HCT116 (cell line): Measurements from ENCODE around the gene GBF1. TPM values are rescaled to one million over a fixed set of nuclear protein-coding genes. Genes with fewer than 3 reads are reported as not detected.

Source experiments
- ATAC-seq: fragments of 200-7000 bp; cut with Tn5 transposase; 2 replicates; pipeline ENCODE4 v1.9.1; 2020; ENCODE audit warnings: mild to moderate bottlenecking, moderate library complexity
- BruUV-seq: library from RNA; stranded (reverse); fragments of 400-500 nt; replicated peaks from 2 replicates; lab custom pipeline; 2021; lab: Mats Ljungman, UMichigan
- CTCF ChIA-PET: fragments of 300-600 bp; sonication (Branson Sonifier 250); formaldehyde crosslinking; loops from one replicate; lab custom pipeline; 2021; ENCODE audit warnings: antibody characterized with exemption; lab: Charles Lee
- POLR2A ChIA-PET: fragments of 300-600, 350-600 bp; sonication (Branson Sonifier 250); formaldehyde crosslinking; loops from one replicate; lab custom pipeline; 2021; ENCODE audit warnings: antibody characterized with exemption; lab: Charles Lee
- RAD21 ChIA-PET, 2 experiments: fragments of 300-600 bp; sonication (Branson Sonifier 250); formaldehyde crosslinking; loops; one replicate each; lab custom pipeline; 2023; ENCODE audit warnings: low total read pairs in 2 of 2; ENCODE audit not compliant: uncharacterized antibody in 2 of 2, unreplicated experiment in 2 of 2, low non-redundant PET in 1 of 2; lab: Charles Lee
- DNase-seq: peaks from one replicate; pipeline ENCODE4 v3.0.0-alpha.2; 2010; ENCODE audit warnings: low read depth, low spot score
- H2AFZ ChIP-seq: fragments of 200-600 bp; shearing (Covaris generic), sonication (generic); 2 replicates; pipeline ENCODE4 v1.6.1; 2017; ENCODE audit warnings: low read depth, mixed run types, mixed read lengths, antibody characterized with exemption, low read length; ENCODE audit not compliant: poor library complexity, severe bottlenecking
- H3K27ac ChIP-seq: 2 replicates; pipeline ENCODE4 v1.5.1; 2012; ENCODE audit warnings: low read depth, low read length
- H3K27me3 ChIP-seq: fragments of 200-600 bp; sonication (generic); 2 replicates; pipeline ENCODE4 v1.6.1; 2016; ENCODE audit warnings: mixed run types, low read length, mixed read lengths; ENCODE audit not compliant: insufficient read depth
- H3K36me3 ChIP-seq, 2 experiments: fragments of 200-500 bp in 1 of 2; fragments of 200-600 bp in 1 of 2; sonication (Bioruptor generic) in 1 of 2; sonication (generic) in 1 of 2; 2 replicates each; pipeline versions ENCODE4 v1.5.1 to v1.6.1; 2014 to 2016; ENCODE audit warnings: low read length in 2 of 2, inconsistent platforms in 1 of 2, mixed read lengths in 1 of 2, mixed run types in 1 of 2; ENCODE audit not compliant: insufficient read depth in 2 of 2, control insufficient read depth in 1 of 2
- H3K4me1 ChIP-seq, 2 experiments: fragments of 200-600 bp in 1 of 2; sonication (generic) in 1 of 2; 2 replicates each; pipeline versions ENCODE4 v1.5.1 to v1.6.1; 2012 to 2017; ENCODE audit warnings: low read length in 2 of 2, inconsistent platforms in 1 of 2, mild to moderate bottlenecking in 1 of 2, mixed read lengths in 1 of 2, mixed run types in 1 of 2, moderate library complexity in 1 of 2; ENCODE audit not compliant: insufficient read depth in 2 of 2, control insufficient read depth in 1 of 2
- H3K4me2 ChIP-seq: fragments of 200-600 bp; sonication (generic); 2 replicates; pipeline ENCODE4 v1.6.1; 2017; ENCODE audit warnings: mixed run types, low read length, mixed read lengths
- H3K4me3 ChIP-seq, 2 experiments: fragments of 200-600 bp in 1 of 2; sonication (generic) in 1 of 2; replicated peaks in 1 of 2; 2 replicates each; pipeline ENCODE4 v1.5.1; 2011 to 2016; ENCODE audit warnings: low read length in 2 of 2, control low read depth in 1 of 2, low read depth in 1 of 2, mild to moderate bottlenecking in 1 of 2, mixed read lengths in 1 of 2, mixed run types in 1 of 2
- H3K79me2 ChIP-seq: fragments of 200-600 bp; sonication (generic); 2 replicates; pipeline ENCODE4 v1.6.1; 2017; ENCODE audit warnings: mild to moderate bottlenecking, mixed run types, low read length, moderate library complexity, mixed read lengths; ENCODE audit not compliant: insufficient read depth
- H3K9ac ChIP-seq: fragments of 200-600 bp; sonication (generic); 2 replicates; pipeline ENCODE4 v1.6.1; 2016; ENCODE audit warnings: low read length, mixed read lengths
- H3K9me2 ChIP-seq: fragments of 200-600 bp; sonication (generic), shearing (Covaris generic); 2 replicates; pipeline ENCODE4 v1.6.1; 2017; ENCODE audit warnings: mixed run types, mild to moderate bottlenecking, moderate library complexity; ENCODE audit not compliant: insufficient read depth
- H3K9me3 ChIP-seq, 2 experiments: fragments of 200-500 bp in 1 of 2; fragments of 200-600 bp in 1 of 2; sonication (Bioruptor generic) in 1 of 2; sonication (generic) in 1 of 2; 2 replicates each; pipeline ENCODE4 v1.6.1; 2014 to 2017; ENCODE audit warnings: low read length in 2 of 2, mixed read lengths in 2 of 2, inconsistent platforms in 1 of 2, low read depth in 1 of 2, mild to moderate bottlenecking in 1 of 2, mixed run types in 1 of 2, moderate library complexity in 1 of 2; ENCODE audit not compliant: control insufficient read depth in 1 of 2, insufficient read depth in 1 of 2
- H4K20me1 ChIP-seq: fragments of 200-600 bp; sonication (generic), shearing (Covaris generic); 2 replicates; pipeline ENCODE4 v1.6.1; 2017; ENCODE audit warnings: mixed run types, mild to moderate bottlenecking, moderate library complexity; ENCODE audit not compliant: insufficient read depth
- ATF3 ChIP-seq: IDR thresholded peaks from 2 replicates; pipeline ENCODE4 v1.6.1; 2012
- CBX3 ChIP-seq: IDR thresholded peaks from 2 replicates; pipeline ENCODE4 v1.6.1; 2012; ENCODE audit warnings: low read depth
- ELF1 ChIP-seq: IDR thresholded peaks from 2 replicates; pipeline ENCODE4 v1.6.1; 2012; ENCODE audit warnings: low read depth, borderline replicate concordance
- EZH2 ChIP-seq: fragments of 200-600 bp; sonication (generic); IDR thresholded peaks from 2 replicates; pipeline ENCODE4 v1.6.1; 2017; ENCODE audit warnings: antibody characterized with exemption, mixed run types
- JUND ChIP-seq: IDR thresholded peaks from 2 replicates; pipeline ENCODE4 v1.6.1; 2012
- POLR2A ChIP-seq: IDR thresholded peaks from 2 replicates; pipeline ENCODE4 v1.7.0; 2011; ENCODE audit warnings: borderline replicate concordance; ENCODE audit not compliant: insufficient read depth, insufficient read length; ENCODE audit errors: extremely low read depth
- POLR2AphosphoS5 ChIP-seq: IDR thresholded peaks from 2 replicates; pipeline ENCODE4 v1.6.1; 2011; ENCODE audit warnings: mild to moderate bottlenecking, low read depth, low read length, moderate library complexity
- RAD21 ChIP-seq: IDR thresholded peaks from 2 replicates; pipeline ENCODE4 v1.6.1; 2012; ENCODE audit warnings: low read depth, mild to moderate bottlenecking
- SP1 ChIP-seq: IDR thresholded peaks from 2 replicates; pipeline ENCODE4 v1.6.1; 2012; ENCODE audit warnings: low read depth
- TCF7L2 ChIP-seq: IDR thresholded peaks from 2 replicates; pipeline ENCODE4 v1.7.0; 2011; ENCODE audit warnings: borderline replicate concordance, inconsistent platforms; ENCODE audit not compliant: insufficient read depth, insufficient read length; ENCODE audit errors: extremely low read depth
- YY1 ChIP-seq: IDR thresholded peaks from 2 replicates; pipeline ENCODE4 v1.6.1; 2011; ENCODE audit warnings: low read length, low read depth, moderate library complexity, mild to moderate bottlenecking; ENCODE audit not compliant: insufficient replicate concordance; ENCODE audit errors: extremely low read depth
- ZBTB33 ChIP-seq: IDR thresholded peaks from 2 replicates; pipeline ENCODE4 v1.6.1; 2011; ENCODE audit warnings: mild to moderate bottlenecking, low read length, moderate library complexity; ENCODE audit not compliant: insufficient replicate concordance; ENCODE audit errors: extremely low read depth
- ZNF274 ChIP-seq: fragments of 200-500 bp; sonication (Bioruptor generic); IDR thresholded peaks from 2 replicates; pipeline ENCODE4 v1.6.1; 2014; ENCODE audit warnings: mild to moderate bottlenecking, low read depth, low read length, inconsistent platforms
- intact Hi-C: fragments of 100-400 bp; cut with micrococcal nuclease; formaldehyde crosslinking; loops from 2 replicates; pipeline ENCODE4 v1.10.0; 2022
- total RNA-seq: library from RNA; stranded (reverse); gene quantifications from one replicate; pipeline ENCODE4 v1.2.1, GENCODE V29; 2021; ENCODE audit not compliant: unreplicated experiment

GBF1 gene
- total RNA-seq, 1 experiment from 2014 or later = 58.9 TPM

DNA sequence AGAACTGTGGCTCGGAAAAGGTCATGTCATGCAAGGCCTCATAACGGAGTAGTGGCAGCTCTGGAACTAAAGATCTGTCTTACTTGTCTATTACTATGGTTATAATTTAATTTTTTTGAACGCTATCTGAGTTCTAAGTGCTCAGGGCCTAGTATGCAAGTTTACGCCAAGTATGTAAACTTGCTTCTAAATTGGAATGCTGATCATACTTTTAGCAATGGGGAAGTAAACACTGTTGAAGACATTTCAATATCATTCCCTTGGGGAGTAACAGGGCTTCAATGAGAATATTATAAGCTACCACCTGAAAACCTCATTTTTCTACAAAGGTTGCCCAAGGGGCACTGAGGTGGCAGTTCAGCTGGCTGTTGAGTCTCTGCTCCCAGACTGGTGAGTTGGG, 80.7 kb downstream of the GBF1 start (continued):
- TF ChIP-seq RAD21 = no peak
- TF ChIP-seq POLR2AphosphoS5 = no peak
- no peak for TF ChIP-seq CBX3
- no peak for TF ChIP-seq ATF3
- TF ChIP-seq TCF7L2 = no peak
- TF ChIP-seq ELF1 = no peak
- TF ChIP-seq SP1 = no peak
- no peak for TF ChIP-seq ZNF274
- no peak for TF ChIP-seq EZH2
- TF ChIP-seq, all 23 proteins: peak for 0

- Histone ChIP-seq H3K4me3 (no peak overlapping the region), H3K79me2 (peaks cover 36% of the 10 kb centered on the region), H3K27ac (no peak overlapping the region), H3K4me2 (no peak overlapping the region), H2AFZ (no peak overlapping the region), H3K27me3 (no peaks in the 10 kb centered on the region), H3K9ac (no peak overlapping the region), H4K20me1 (0 out of 2 replicates have a peak, but pooled peaks cover 4% of the 10 kb centered on the region), H3K9me2 (no peaks in the 10 kb centered on the region), H3K9me3 (no peaks in the 10 kb centered on the region), H3K36me3 (no peaks in the 10 kb centered on the region), H3K4me1 (no peaks in the 10 kb centered on the region)
- TF ChIP-seq RAD21 = no peak
- TF ChIP-seq POLR2A = no peak
- TF ChIP-seq YY1 = no peak
- TF ChIP-seq JUND = no peak
- TF ChIP-seq ZBTB33 = no peak
- POLR2A ChIA-PET = no interaction called here
- no TSS peak for BruUV-seq
- CTCF ChIA-PET = interaction anchor here (1.1 to 1.2 kb wide), 2 partner anchors 25 to 72 kb away, joined by 3 read pairs; no protein-coding TSS in a partner anchor
- RAD21 ChIA-PET = no interaction called here
- intact Hi-C loops = no loop called here
- ATAC-seq (no peak), DNase-seq (no peak)
These were observed 81.7 kb downstream of the GBF1 start for GRCh38 chr10:102327002-102327401.
